ENCODE results near the gene FITM2.

The FITM2 gene

GRCh38 chr20:44284032-44284431 lies 27.0 kb downstream of the FITM2 start:
- no peak overlapping the region for H2BK15ac ChIP-seq (ENCODE audit: low read length)
- H3K9ac ChIP-seq (ENCODE audit: low read depth, low read length, poor library complexity), result no peak overlapping the region
- H3K27me3 ChIP-seq (ENCODE audit: control insufficient read depth in 3 of 3, insufficient read depth in 3 of 3, low read depth in 1 of 3, low read length in 3 of 3), result no peaks in the 10 kb centered on the region
- no peaks in the 10 kb centered on the region for H3K36me3 ChIP-seq (replicated peaks in 1 of 2; ENCODE audit: control insufficient read depth in 2 of 2, insufficient read depth in 2 of 2, low read length in 2 of 2)
- no peak overlapping the region for H2AK5ac ChIP-seq (ENCODE audit: low read depth, low read length)
- no peak overlapping the region for H2AFZ ChIP-seq (ENCODE audit: low read length)
- WGBS, 2 donors (ENCODE audit: extremely low coverage in 2 of 2, insufficient read length in 2 of 2, insufficient replicate concordance in 1 of 2), result no CpG with 5 or more reads among the region's 1 CpG
- no peak overlapping the region for H2BK120ac ChIP-seq (ENCODE audit: low read depth, low read length)
- H3K27ac ChIP-seq (replicated peaks; ENCODE audit: low read length), result no peak overlapping the region
- peaks cover 0 to 12% of the 10 kb centered on the region in 2 donors for H3K4me1 ChIP-seq (ENCODE audit: control insufficient read depth in 2 of 2, insufficient read depth in 1 of 2, low read depth in 1 of 2, low read length in 2 of 2)
- no peak overlapping the region for H4K8ac ChIP-seq (ENCODE audit: low read depth, low read length)
- no peak overlapping the region for H2BK12ac ChIP-seq (ENCODE audit: low read length)
- no peak overlapping the region for H3K18ac ChIP-seq (ENCODE audit: low read length)
- H3K9me3 ChIP-seq (replicated peaks in 1 of 2; ENCODE audit: control insufficient read depth in 2 of 2, insufficient read depth in 1 of 2, low read depth in 1 of 2, low read length in 2 of 2), result no peaks in the 10 kb centered on the region
- H3K4me2 ChIP-seq (ENCODE audit: insufficient read depth, low read length, poor library complexity, severe bottlenecking), result no peak overlapping the region
- no peak overlapping the region for H3K14ac ChIP-seq (ENCODE audit: low read length)
- no peak overlapping the region for H2BK5ac ChIP-seq (ENCODE audit: low read length)
- no peak overlapping the region for H3K4ac ChIP-seq (ENCODE audit: low read length)
- no peak overlapping the region for H4K91ac ChIP-seq (ENCODE audit: low read depth, low read length, poor library complexity)
- H3K4me3 ChIP-seq (ENCODE audit: low read length in 2 of 2), result no peak overlapping the region
- H3K23ac ChIP-seq (ENCODE audit: low read depth, low read length, poor library complexity), result no peak overlapping the region
- no peaks in the 10 kb centered on the region for H3K79me1 ChIP-seq (ENCODE audit: low read depth, low read length)
- no peak for DNase-seq (ENCODE audit: low spot score)

- no peaks in the 10 kb centered on the region for H3K36me3 ChIP-seq (replicated peaks in 1 of 2; ENCODE audit: control insufficient read depth in 2 of 2, insufficient read depth in 2 of 2, low read length in 2 of 2)
- DNase-seq (ENCODE audit: low spot score), result no peak
- no peaks in the 10 kb centered on the region for H3K9me3 ChIP-seq (replicated peaks in 1 of 2; ENCODE audit: control insufficient read depth in 2 of 2, insufficient read depth in 1 of 2, low read depth in 1 of 2, low read length in 2 of 2)
These were observed 28.8 kb downstream of the FITM2 start for GRCh38 chr20:44282192-44282591.

GRCh38 chr20:44280387-44280786 lies 30.6 kb downstream of the FITM2 start:
- H2BK12ac ChIP-seq (ENCODE audit: low read length), result no peak overlapping the region
- H3K4me2 ChIP-seq (ENCODE audit: insufficient read depth, low read length, poor library complexity, severe bottlenecking), result no peak overlapping the region
- H4K8ac ChIP-seq (ENCODE audit: low read depth, low read length), result no peak overlapping the region
- H3K9ac ChIP-seq (ENCODE audit: low read depth, low read length, poor library complexity), result no peak overlapping the region
- H3K9me3 ChIP-seq (replicated peaks in 1 of 2; ENCODE audit: control insufficient read depth in 2 of 2, insufficient read depth in 1 of 2, low read depth in 1 of 2, low read length in 2 of 2), result peaks cover 0 to 2% of the 10 kb centered on the region in 2 donors
- no peak overlapping the region for H4K91ac ChIP-seq (ENCODE audit: low read depth, low read length, poor library complexity)
- no peak overlapping the region for H2AFZ ChIP-seq (ENCODE audit: low read length)
- DNase-seq (ENCODE audit: low spot score), result no peak
- no peak overlapping the region for H3K18ac ChIP-seq (ENCODE audit: low read length)
- H2AK5ac ChIP-seq (ENCODE audit: low read depth, low read length), result no peak overlapping the region
- H3K4me3 ChIP-seq (ENCODE audit: low read length in 2 of 2), result no peak overlapping the region
- H3K23ac ChIP-seq (ENCODE audit: low read depth, low read length, poor library complexity), result no peak overlapping the region
- no peak overlapping the region for H3K4ac ChIP-seq (ENCODE audit: low read length)
- H3K79me1 ChIP-seq (ENCODE audit: low read depth, low read length), result no peaks in the 10 kb centered on the region
- H2BK120ac ChIP-seq (ENCODE audit: low read depth, low read length), result no peak overlapping the region
- WGBS, 2 donors (ENCODE audit: extremely low coverage in 2 of 2, insufficient read length in 2 of 2, insufficient replicate concordance in 1 of 2), result no CpG with 5 or more reads among the region's 2 CpGs
- H3K27ac ChIP-seq (replicated peaks; ENCODE audit: low read length), result no peak overlapping the region
- H3K14ac ChIP-seq (ENCODE audit: low read length), result no peak overlapping the region
- H3K27me3 ChIP-seq (ENCODE audit: control insufficient read depth in 3 of 3, insufficient read depth in 3 of 3, low read depth in 1 of 3, low read length in 3 of 3), result no peaks in the 10 kb centered on the region
- no peak overlapping the region for H2BK15ac ChIP-seq (ENCODE audit: low read length)
- H2BK5ac ChIP-seq (ENCODE audit: low read length), result no peak overlapping the region
- peaks cover 0 to 12% of the 10 kb centered on the region in 2 donors for H3K4me1 ChIP-seq (ENCODE audit: control insufficient read depth in 2 of 2, insufficient read depth in 1 of 2, low read depth in 1 of 2, low read length in 2 of 2)
- H3K36me3 ChIP-seq (replicated peaks in 1 of 2; ENCODE audit: control insufficient read depth in 2 of 2, insufficient read depth in 2 of 2, low read length in 2 of 2), result no peaks in the 10 kb centered on the region

More at GRCh38 chr20:44282192-44282591, 28.8 kb downstream of the FITM2 start:
- Histone ChIP-seq H3K23ac (ENCODE audit: low read depth, low read length, poor library complexity) (no peak overlapping the region), H3K14ac (ENCODE audit: low read length) (no peak overlapping the region), H2BK5ac (ENCODE audit: low read length) (no peak overlapping the region), H3K4me2 (ENCODE audit: insufficient read depth, low read length, poor library complexity, severe bottlenecking) (no peak overlapping the region), H3K4me3 (ENCODE audit: low read length in 2 of 2) (no peak overlapping the region), H3K27ac (replicated peaks; ENCODE audit: low read length) (no peak overlapping the region), H2BK12ac (ENCODE audit: low read length) (no peak overlapping the region), H4K91ac (ENCODE audit: low read depth, low read length, poor library complexity) (no peak overlapping the region), H2AK5ac (ENCODE audit: low read depth, low read length) (no peak overlapping the region), H3K4ac (ENCODE audit: low read length) (no peak overlapping the region), H3K27me3 (ENCODE audit: control insufficient read depth in 3 of 3, insufficient read depth in 3 of 3, low read depth in 1 of 3, low read length in 3 of 3) (no peaks in the 10 kb centered on the region), H2BK15ac (ENCODE audit: low read length) (no peak overlapping the region), H4K8ac (ENCODE audit: low read depth, low read length) (no peak overlapping the region), H2AFZ (ENCODE audit: low read length) (no peak overlapping the region), H3K4me1 (ENCODE audit: control insufficient read depth in 2 of 2, insufficient read depth in 1 of 2, low read depth in 1 of 2, low read length in 2 of 2) (peaks cover 0 to 12% of the 10 kb centered on the region in 2 donors), H3K9ac (ENCODE audit: low read depth, low read length, poor library complexity) (no peak overlapping the region), H3K79me1 (ENCODE audit: low read depth, low read length) (no peaks in the 10 kb centered on the region), H2BK120ac (ENCODE audit: low read depth, low read length) (no peak overlapping the region), H3K18ac (ENCODE audit: low read length) (no peak overlapping the region)
- no CpG with 5 or more reads among the region's 3 CpGs for WGBS, 2 donors (ENCODE audit: extremely low coverage in 2 of 2, insufficient read length in 2 of 2, insufficient replicate concordance in 1 of 2)

- Histone ChIP-seq H3K9me3 (replicated peaks in 1 of 2; ENCODE audit: control insufficient read depth in 2 of 2, insufficient read depth in 1 of 2, low read depth in 1 of 2, low read length in 2 of 2) (peaks cover 0 to 2% of the 10 kb centered on the region in 2 donors), H3K27me3 (ENCODE audit: control insufficient read depth in 3 of 3, insufficient read depth in 3 of 3, low read depth in 1 of 3, low read length in 3 of 3) (no peaks in the 10 kb centered on the region), H2BK12ac (ENCODE audit: low read length) (no peak overlapping the region), H3K23ac (ENCODE audit: low read depth, low read length, poor library complexity) (no peak overlapping the region), H3K4me1 (ENCODE audit: control insufficient read depth in 2 of 2, insufficient read depth in 1 of 2, low read depth in 1 of 2, low read length in 2 of 2) (peaks cover 0 to 12% of the 10 kb centered on the region in 2 donors), H2BK5ac (ENCODE audit: low read length) (no peak overlapping the region), H3K4me3 (ENCODE audit: low read length in 2 of 2) (no peak overlapping the region), H3K18ac (ENCODE audit: low read length) (no peak overlapping the region), H4K91ac (ENCODE audit: low read depth, low read length, poor library complexity) (no peak overlapping the region), H3K79me1 (ENCODE audit: low read depth, low read length) (no peaks in the 10 kb centered on the region), H2AK5ac (ENCODE audit: low read depth, low read length) (no peak overlapping the region), H3K4me2 (ENCODE audit: insufficient read depth, low read length, poor library complexity, severe bottlenecking) (no peak overlapping the region), H2AFZ (ENCODE audit: low read length) (no peak overlapping the region), H3K36me3 (replicated peaks in 1 of 2; ENCODE audit: control insufficient read depth in 2 of 2, insufficient read depth in 2 of 2, low read length in 2 of 2) (no peaks in the 10 kb centered on the region), H3K27ac (replicated peaks; ENCODE audit: low read length) (no peak overlapping the region), H4K8ac (ENCODE audit: low read depth, low read length) (no peak overlapping the region), H2BK15ac (ENCODE audit: low read length) (no peak overlapping the region), H2BK120ac (ENCODE audit: low read depth, low read length) (no peak overlapping the region), H3K9ac (ENCODE audit: low read depth, low read length, poor library complexity) (no peak overlapping the region), H3K4ac (ENCODE audit: low read length) (no peak overlapping the region), H3K14ac (ENCODE audit: low read length) (no peak overlapping the region)
- DNase-seq (ENCODE audit: low spot score), result no peak
- WGBS, 2 donors (ENCODE audit: extremely low coverage in 2 of 2, insufficient read length in 2 of 2, insufficient replicate concordance in 1 of 2), result no CpG with 5 or more reads among the region's 11 CpGs
These were observed 31.8 kb downstream of the FITM2 start for GRCh38 chr20:44279228-44279627.

All from neuronal stem cell (in vitro differentiated cells).